HCT116 (cell line): Measurements from ENCODE around the gene SCARF2. TPM values are rescaled to one million over a fixed set of nuclear protein-coding genes. Genes with fewer than 3 reads are reported as not detected.

ENCODE experiments used
- ATAC-seq: fragments of 200-7000 bp; cut with Tn5 transposase; 2 replicates; pipeline ENCODE4 v1.9.1; 2020; ENCODE audit warnings: mild to moderate bottlenecking, moderate library complexity
- BruUV-seq: library from RNA; stranded (reverse); fragments of 400-500 nt; replicated peaks from 2 replicates; lab custom pipeline; 2021; lab: Mats Ljungman, UMichigan
- CTCF ChIA-PET: fragments of 300-600 bp; sonication (Branson Sonifier 250); formaldehyde crosslinking; loops from one replicate; lab custom pipeline; 2021; ENCODE audit warnings: antibody characterized with exemption; lab: Charles Lee
- POLR2A ChIA-PET: fragments of 300-600, 350-600 bp; sonication (Branson Sonifier 250); formaldehyde crosslinking; loops from one replicate; lab custom pipeline; 2021; ENCODE audit warnings: antibody characterized with exemption; lab: Charles Lee
- RAD21 ChIA-PET, 2 experiments: fragments of 300-600 bp; sonication (Branson Sonifier 250); formaldehyde crosslinking; loops; one replicate each; lab custom pipeline; 2023; ENCODE audit warnings: low total read pairs in 2 of 2; ENCODE audit not compliant: uncharacterized antibody in 2 of 2, unreplicated experiment in 2 of 2, low non-redundant PET in 1 of 2; lab: Charles Lee
- DNase-seq: peaks from one replicate; pipeline ENCODE4 v3.0.0-alpha.2; 2010; ENCODE audit warnings: low read depth, low spot score
- H2AFZ ChIP-seq: fragments of 200-600 bp; shearing (Covaris generic), sonication (generic); 2 replicates; pipeline ENCODE4 v1.6.1; 2017; ENCODE audit warnings: low read depth, mixed run types, mixed read lengths, antibody characterized with exemption, low read length; ENCODE audit not compliant: poor library complexity, severe bottlenecking
- H3K27ac ChIP-seq: 2 replicates; pipeline ENCODE4 v1.5.1; 2012; ENCODE audit warnings: low read depth, low read length
- H3K27me3 ChIP-seq: fragments of 200-600 bp; sonication (generic); 2 replicates; pipeline ENCODE4 v1.6.1; 2016; ENCODE audit warnings: mixed run types, low read length, mixed read lengths; ENCODE audit not compliant: insufficient read depth
- H3K36me3 ChIP-seq, 2 experiments: fragments of 200-500 bp in 1 of 2; fragments of 200-600 bp in 1 of 2; sonication (Bioruptor generic) in 1 of 2; sonication (generic) in 1 of 2; 2 replicates each; pipeline versions ENCODE4 v1.5.1 to v1.6.1; 2014 to 2016; ENCODE audit warnings: low read length in 2 of 2, inconsistent platforms in 1 of 2, mixed read lengths in 1 of 2, mixed run types in 1 of 2; ENCODE audit not compliant: insufficient read depth in 2 of 2, control insufficient read depth in 1 of 2
- H3K4me1 ChIP-seq, 2 experiments: fragments of 200-600 bp in 1 of 2; sonication (generic) in 1 of 2; 2 replicates each; pipeline versions ENCODE4 v1.5.1 to v1.6.1; 2012 to 2017; ENCODE audit warnings: low read length in 2 of 2, inconsistent platforms in 1 of 2, mild to moderate bottlenecking in 1 of 2, mixed read lengths in 1 of 2, mixed run types in 1 of 2, moderate library complexity in 1 of 2; ENCODE audit not compliant: insufficient read depth in 2 of 2, control insufficient read depth in 1 of 2
- H3K4me2 ChIP-seq: fragments of 200-600 bp; sonication (generic); 2 replicates; pipeline ENCODE4 v1.6.1; 2017; ENCODE audit warnings: mixed run types, low read length, mixed read lengths
- H3K4me3 ChIP-seq, 2 experiments: fragments of 200-600 bp in 1 of 2; sonication (generic) in 1 of 2; replicated peaks in 1 of 2; 2 replicates each; pipeline ENCODE4 v1.5.1; 2011 to 2016; ENCODE audit warnings: low read length in 2 of 2, control low read depth in 1 of 2, low read depth in 1 of 2, mild to moderate bottlenecking in 1 of 2, mixed read lengths in 1 of 2, mixed run types in 1 of 2
- H3K79me2 ChIP-seq: fragments of 200-600 bp; sonication (generic); 2 replicates; pipeline ENCODE4 v1.6.1; 2017; ENCODE audit warnings: mild to moderate bottlenecking, mixed run types, low read length, moderate library complexity, mixed read lengths; ENCODE audit not compliant: insufficient read depth
- H3K9ac ChIP-seq: fragments of 200-600 bp; sonication (generic); 2 replicates; pipeline ENCODE4 v1.6.1; 2016; ENCODE audit warnings: low read length, mixed read lengths
- H3K9me2 ChIP-seq: fragments of 200-600 bp; sonication (generic), shearing (Covaris generic); 2 replicates; pipeline ENCODE4 v1.6.1; 2017; ENCODE audit warnings: mixed run types, mild to moderate bottlenecking, moderate library complexity; ENCODE audit not compliant: insufficient read depth
- H3K9me3 ChIP-seq, 2 experiments: fragments of 200-500 bp in 1 of 2; fragments of 200-600 bp in 1 of 2; sonication (Bioruptor generic) in 1 of 2; sonication (generic) in 1 of 2; 2 replicates each; pipeline ENCODE4 v1.6.1; 2014 to 2017; ENCODE audit warnings: low read length in 2 of 2, mixed read lengths in 2 of 2, inconsistent platforms in 1 of 2, low read depth in 1 of 2, mild to moderate bottlenecking in 1 of 2, mixed run types in 1 of 2, moderate library complexity in 1 of 2; ENCODE audit not compliant: control insufficient read depth in 1 of 2, insufficient read depth in 1 of 2
- H4K20me1 ChIP-seq: fragments of 200-600 bp; sonication (generic), shearing (Covaris generic); 2 replicates; pipeline ENCODE4 v1.6.1; 2017; ENCODE audit warnings: mixed run types, mild to moderate bottlenecking, moderate library complexity; ENCODE audit not compliant: insufficient read depth
- CBX3 ChIP-seq: IDR thresholded peaks from 2 replicates; pipeline ENCODE4 v1.6.1; 2012; ENCODE audit warnings: low read depth
- CTCF ChIP-seq, 3 experiments: fragments of 200-600 bp in 1 of 3; sonication (generic) in 1 of 3; IDR thresholded peaks in 2 of 3; conservative IDR thresholded peaks in 1 of 3; 2 replicates each; pipeline ENCODE4 v1.5.1; 2012 to 2017; ENCODE audit warnings: low read depth in 2 of 3, low read length in 2 of 3, antibody characterized with exemption in 1 of 3, borderline replicate concordance in 1 of 3, control low read depth in 1 of 3, mild to moderate bottlenecking in 1 of 3, mixed read lengths in 1 of 3, mixed run types in 1 of 3, moderate library complexity in 1 of 3; ENCODE audit not compliant: insufficient read depth in 1 of 3
- EGR1 ChIP-seq: IDR thresholded peaks from 2 replicates; pipeline ENCODE4 v1.6.1; 2012; ENCODE audit warnings: low read depth
- ELF1 ChIP-seq: IDR thresholded peaks from 2 replicates; pipeline ENCODE4 v1.6.1; 2012; ENCODE audit warnings: low read depth, borderline replicate concordance
- FOSL1 ChIP-seq: IDR thresholded peaks from 2 replicates; pipeline ENCODE4 v1.6.1; 2012; ENCODE audit warnings: low read depth
- MAX ChIP-seq: IDR thresholded peaks from 2 replicates; pipeline ENCODE4 v1.6.1; 2012
- POLR2A ChIP-seq: IDR thresholded peaks from 2 replicates; pipeline ENCODE4 v1.7.0; 2011; ENCODE audit warnings: borderline replicate concordance; ENCODE audit not compliant: insufficient read depth, insufficient read length; ENCODE audit errors: extremely low read depth
- POLR2AphosphoS5 ChIP-seq: IDR thresholded peaks from 2 replicates; pipeline ENCODE4 v1.6.1; 2011; ENCODE audit warnings: mild to moderate bottlenecking, low read depth, low read length, moderate library complexity
- RAD21 ChIP-seq: IDR thresholded peaks from 2 replicates; pipeline ENCODE4 v1.6.1; 2012; ENCODE audit warnings: low read depth, mild to moderate bottlenecking
- SIN3A ChIP-seq: IDR thresholded peaks from 2 replicates; pipeline ENCODE4 v1.6.1; 2012; ENCODE audit warnings: low read depth
- SRF ChIP-seq: IDR thresholded peaks from 2 replicates; pipeline ENCODE4 v1.6.1; 2012; ENCODE audit warnings: low read depth
- YY1 ChIP-seq: IDR thresholded peaks from 2 replicates; pipeline ENCODE4 v1.6.1; 2011; ENCODE audit warnings: low read length, low read depth, moderate library complexity, mild to moderate bottlenecking; ENCODE audit not compliant: insufficient replicate concordance; ENCODE audit errors: extremely low read depth
- ZBTB33 ChIP-seq: IDR thresholded peaks from 2 replicates; pipeline ENCODE4 v1.6.1; 2011; ENCODE audit warnings: mild to moderate bottlenecking, low read length, moderate library complexity; ENCODE audit not compliant: insufficient replicate concordance; ENCODE audit errors: extremely low read depth
- ZFX ChIP-seq: fragments of 450-650 bp; IDR thresholded peaks from 2 replicates; pipeline ENCODE4 v1.6.1; 2017
- intact Hi-C: fragments of 100-400 bp; cut with micrococcal nuclease; formaldehyde crosslinking; loops from 2 replicates; pipeline ENCODE4 v1.10.0; 2022
- total RNA-seq: library from RNA; stranded (reverse); gene quantifications from one replicate; pipeline ENCODE4 v1.2.1, GENCODE V29; 2021; ENCODE audit not compliant: unreplicated experiment

The SCARF2 gene
- total RNA-seq, 1 experiment from 2014 or later: 2.5 TPM

- Histone ChIP-seq H3K27ac (no peak overlapping the region), H3K9me3 (no peaks in the 10 kb centered on the region), H3K27me3 (no peaks in the 10 kb centered on the region), H3K4me2 (no peak overlapping the region), H2AFZ (no peak overlapping the region), H3K4me3 (no peak overlapping the region), H3K79me2 (no peaks in the 10 kb centered on the region), H3K9ac (no peak overlapping the region), H3K9me2 (no peaks in the 10 kb centered on the region), H3K4me1 (no peaks in the 10 kb centered on the region), H3K36me3 (no peaks in the 10 kb centered on the region), H4K20me1 (no peaks in the 10 kb centered on the region)
- TF ChIP-seq CTCF (IDR thresholded peaks at IDR 0.05 in 2 of 3, conservative IDR thresholded peaks at IDR 0.05 in 1 of 3; ENCODE audit: borderline replicate concordance in 1 of 3, insufficient read depth in 1 of 3, low read depth in 2 of 3, low read length in 2 of 3) (no peak), SIN3A (no peak), ELF1 (no peak), ZBTB33 (no peak), POLR2A (no peak), ZFX (no peak), EGR1 (no peak), RAD21 (no peak), YY1 (no peak), SRF (no peak), FOSL1 (no peak), MAX (no peak), POLR2AphosphoS5 (no peak), CBX3 (no peak)
- no peak for DNase-seq
- intact Hi-C loops: no loop called here
- ChIA-PET CTCF (no interaction called here), RAD21 (no interaction called here), POLR2A (no interaction called here)
- ATAC-seq: no peak
- no TSS peak for BruUV-seq
Observed at GRCh38 chr22:20383538-20383937, 54.1 kb downstream of the SCARF2 start.
